ENCODE measurements around the gene PKD1L1.
"Not testable (repeated sequence)": the region's sequence is repeated elsewhere in the genome, so short reads cannot be mapped to it uniquely, and the experiment has no call there.

Gene PKD1L1

GRCh38 chr7:47956220-47956619 is 8.0 kb upstream of the PKD1L1 start:
- no peak for DNase-seq (ENCODE audit: low spot score)

- DNase-seq (ENCODE audit: low spot score) = no peak
Measured at GRCh38 chr7:47954231-47954911, 6.1 kb upstream of the PKD1L1 start.

- no peak for DNase-seq (ENCODE audit: low spot score)
Measured at GRCh38 chr7:47953822-47954221, 5.6 kb upstream of the PKD1L1 start.

- no peak for DNase-seq (ENCODE audit: low spot score)
Measured at GRCh38 chr7:47952224-47952623, 4.0 kb upstream of the PKD1L1 start.

GRCh38 chr7:47951374-47951773 is 3.1 kb upstream of the PKD1L1 start:
- DNase-seq (ENCODE audit: low spot score) = no peak

- no peak for DNase-seq (ENCODE audit: low spot score)
Measured at GRCh38 chr7:47950714-47951113, 2.4 kb upstream of the PKD1L1 start.

- no peak for DNase-seq (ENCODE audit: low spot score)
Measured at GRCh38 chr7:47949703-47950102, 1.4 kb upstream of the PKD1L1 start.

GRCh38 chr7:47947355-47947749 is 914 bp downstream of the PKD1L1 start:
- no peak for DNase-seq (ENCODE audit: low spot score)

GRCh38 chr7:47946581-47947354 is 1.5 kb downstream of the PKD1L1 start:
- no peak for DNase-seq (ENCODE audit: low spot score)

GRCh38 chr7:47945261-47946015 is 2.8 kb downstream of the PKD1L1 start:
- peak; percentile 57 for DNase-seq (ENCODE audit: low spot score)

GRCh38 chr7:47944536-47945260 is 3.6 kb downstream of the PKD1L1 start:
- no peak for DNase-seq (ENCODE audit: low spot score)

GRCh38 chr7:47943676-47944474 is 4.4 kb downstream of the PKD1L1 start:
- no peak for DNase-seq (ENCODE audit: low spot score)

GRCh38 chr7:47942651-47943050 is 5.6 kb downstream of the PKD1L1 start:
- not testable (repeated sequence) for DNase-seq (ENCODE audit: low spot score)

GRCh38 chr7:47942132-47942531 is 6.1 kb downstream of the PKD1L1 start:
- DNase-seq (ENCODE audit: low spot score) = no peak

- no peak for DNase-seq (ENCODE audit: low spot score)
Measured at GRCh38 chr7:47941136-47941844, 7.0 kb downstream of the PKD1L1 start.

GRCh38 chr7:47940088-47941013 is 7.9 kb downstream of the PKD1L1 start:
- no peak for DNase-seq (ENCODE audit: low spot score)

GRCh38 chr7:47939425-47940036 is 8.7 kb downstream of the PKD1L1 start:
- no peak for DNase-seq (ENCODE audit: low spot score)

GRCh38 chr7:47938574-47939165 is 9.6 kb downstream of the PKD1L1 start:
- DNase-seq (ENCODE audit: low spot score) = peak; percentile 32

All from SW480 (cell line).